Kasumi-1 (cell line): Measurements from ENCODE around the gene DOCK10.

Experiments used
- DNase-seq, 2 experiments: peaks; one replicate each; lab custom pipeline; 2025; lab: John Stamatoyannopoulos, UW

DOCK10 gene

DNA sequence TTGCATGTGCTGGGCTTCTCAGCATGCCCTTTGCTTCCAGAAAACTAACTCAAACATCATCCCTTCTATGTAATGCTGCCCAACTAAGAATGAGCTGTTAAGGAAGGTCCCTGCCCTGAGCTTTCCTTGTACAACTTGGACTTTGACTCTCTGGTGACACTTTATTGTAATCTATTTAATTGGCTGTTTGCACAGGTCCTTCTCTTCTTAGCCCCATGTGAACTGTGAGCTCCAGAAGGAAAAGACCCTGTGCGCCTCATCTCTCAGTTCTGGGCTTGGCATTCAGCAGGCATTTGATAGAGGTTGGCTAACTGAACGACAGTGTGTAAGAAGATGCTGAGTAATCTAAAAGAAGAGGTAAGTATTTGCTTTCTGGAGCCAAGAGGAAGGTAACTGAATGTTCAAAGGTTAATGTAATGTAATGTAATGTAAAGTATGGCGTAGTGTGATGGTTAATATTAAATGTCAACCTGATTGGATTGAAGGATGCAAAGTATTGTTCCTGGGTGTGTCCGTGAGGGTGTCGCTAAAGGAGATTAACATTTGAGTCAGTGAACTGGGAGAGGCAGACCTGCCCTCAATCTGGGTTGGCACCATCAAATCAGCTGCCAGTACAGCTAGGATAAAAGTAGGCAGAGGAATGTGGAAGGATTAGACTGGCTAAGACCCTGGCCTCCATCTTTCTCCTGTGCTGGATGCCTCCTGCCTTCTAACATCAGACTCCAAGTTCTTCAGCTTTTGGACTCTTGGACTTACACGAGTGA, 265.3 kb downstream of the DOCK10 start:
- DNase-seq: no peak

DNA sequence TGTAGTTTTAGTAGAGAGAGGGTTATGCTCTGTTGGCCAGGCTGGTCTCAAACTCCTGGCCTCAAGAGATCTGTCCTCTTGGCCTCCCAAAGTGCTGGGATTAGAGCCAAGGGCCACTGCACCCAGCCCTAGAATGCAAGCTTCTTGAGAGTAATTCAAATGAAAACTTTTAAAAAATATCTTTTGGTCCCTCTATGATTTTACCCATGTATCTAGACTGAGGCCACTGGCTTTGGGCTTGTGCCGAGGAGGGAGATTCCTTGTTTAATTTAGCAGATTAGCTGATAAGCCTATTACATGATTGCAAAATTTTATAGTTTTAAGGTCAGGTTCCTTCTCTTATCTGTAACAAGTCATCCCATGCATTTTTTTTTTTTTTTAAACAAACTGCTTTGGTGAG, 266.6 kb downstream of the DOCK10 start:
- no peak for DNase-seq

DNA sequence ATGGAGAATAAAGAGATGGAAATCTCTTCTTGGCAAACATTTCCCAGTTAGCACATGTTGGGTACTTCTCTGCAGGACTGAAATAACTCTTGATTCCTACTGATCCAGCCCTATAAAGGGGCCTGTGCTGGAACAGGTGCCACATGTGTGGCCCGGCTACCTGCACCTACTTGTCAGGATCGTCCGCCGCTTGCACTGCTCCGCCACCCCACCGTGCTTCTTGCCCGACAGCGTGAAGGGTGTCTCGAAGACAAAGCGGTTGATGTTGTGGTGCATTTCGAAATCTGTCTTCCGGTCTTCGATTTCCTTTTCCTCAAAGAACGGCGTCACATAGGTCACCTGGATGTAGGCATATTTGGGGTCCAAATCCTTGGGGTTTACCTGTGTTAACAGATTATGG, 267.5 kb downstream of the DOCK10 start:
- no peak for DNase-seq

DNA sequence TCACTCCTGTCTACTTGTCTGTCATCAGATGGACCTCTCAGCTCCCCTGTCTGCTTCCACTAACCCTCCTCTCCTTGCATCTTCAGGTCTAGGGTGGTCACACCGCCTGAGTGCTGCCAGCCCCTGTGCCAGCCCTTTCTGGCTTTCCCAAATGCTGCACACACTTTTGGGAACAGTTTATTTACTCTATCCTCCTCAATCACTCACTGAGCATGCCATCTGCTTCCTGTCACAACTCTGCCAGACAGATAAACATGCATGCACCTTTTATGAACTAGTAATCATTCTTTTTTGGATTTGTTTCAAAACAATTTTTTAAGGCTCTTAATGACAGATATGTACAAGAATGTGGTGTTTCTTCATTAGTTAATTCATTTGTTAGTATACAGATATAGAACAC, 269.8 kb downstream of the DOCK10 start:
- no peak for DNase-seq

DNA sequence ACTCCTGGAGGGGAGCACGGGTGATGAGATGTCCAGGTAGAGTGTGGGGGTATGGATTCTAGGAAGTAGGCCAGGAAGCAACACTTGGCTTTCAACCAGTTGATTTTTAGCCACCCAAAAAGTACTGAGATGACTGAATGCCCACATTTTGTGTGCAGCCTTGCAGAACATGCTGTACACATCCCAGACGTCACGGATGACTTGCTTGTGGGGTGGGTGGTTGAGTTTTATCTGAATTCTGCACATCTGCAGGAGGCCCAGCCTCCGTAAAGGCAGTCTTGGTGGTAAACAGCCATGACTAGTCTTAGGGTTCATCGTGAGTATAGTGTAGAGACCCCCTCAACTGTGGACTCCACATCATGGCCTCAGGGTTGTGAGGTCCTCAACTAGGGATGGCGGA, 272.8 kb downstream of the DOCK10 start:
- DNase-seq: no peak

DNA sequence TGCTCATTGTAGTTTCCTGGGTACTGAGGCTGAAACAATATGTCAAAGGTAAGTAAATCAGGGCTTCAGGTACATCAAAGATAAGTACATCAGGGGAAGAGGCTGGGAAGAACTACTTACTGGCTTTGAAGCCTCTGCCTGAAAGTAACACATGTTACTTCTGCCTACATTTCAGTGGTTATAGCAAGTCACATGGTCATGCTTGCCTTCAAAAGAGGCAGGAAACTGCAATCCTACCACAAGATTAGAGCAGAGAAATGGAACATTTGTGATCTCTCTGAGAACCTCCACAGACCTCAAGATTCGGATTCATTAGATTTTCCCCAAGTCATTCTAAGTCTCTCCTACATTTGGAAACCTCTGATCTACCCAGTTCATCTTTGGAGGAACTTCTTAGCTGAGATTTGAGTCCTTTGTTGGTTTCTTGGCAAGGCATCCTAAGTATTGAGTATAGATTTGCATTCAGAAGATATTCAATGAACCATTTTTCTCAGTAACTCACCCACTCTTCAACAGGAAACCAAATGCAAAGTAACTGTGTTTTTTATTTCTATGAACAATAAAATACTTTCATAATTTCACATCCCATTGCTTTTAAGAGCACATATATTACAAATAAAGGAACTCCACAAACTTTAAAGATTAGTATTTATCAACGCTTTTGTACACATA, 277.6 kb downstream of the DOCK10 start:
- no peak for DNase-seq

DNA sequence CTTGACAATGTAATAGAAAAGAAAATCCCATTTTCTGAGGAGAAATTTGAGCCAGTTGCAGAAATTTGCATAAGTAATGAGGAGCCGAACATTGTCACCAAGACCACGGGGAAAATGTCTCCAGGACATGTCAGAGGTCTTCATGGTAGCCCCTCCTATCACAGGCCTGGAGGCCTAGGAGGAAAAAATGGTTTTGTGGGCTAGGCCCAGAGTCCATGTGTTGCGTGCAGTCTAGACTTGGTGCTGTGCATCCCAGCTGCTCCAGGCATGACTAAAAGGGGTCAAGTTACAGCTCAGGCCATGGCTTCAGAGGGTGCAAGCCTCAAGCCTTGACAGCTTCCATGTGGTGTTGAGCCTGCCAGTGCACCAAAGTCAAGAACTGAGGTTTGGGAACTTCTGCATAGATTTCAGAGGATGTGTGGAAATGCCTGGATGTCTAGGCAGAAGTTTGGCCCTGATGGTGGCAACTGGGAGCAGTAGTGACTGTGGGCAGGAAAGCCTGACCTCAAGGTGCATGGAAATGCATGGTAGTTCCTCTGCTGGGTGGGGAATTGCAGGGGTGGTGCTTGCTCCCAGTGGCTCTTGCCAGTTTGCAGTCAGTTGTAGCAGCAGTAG, 284.2 kb downstream of the DOCK10 start:
- no peak for DNase-seq

DNA sequence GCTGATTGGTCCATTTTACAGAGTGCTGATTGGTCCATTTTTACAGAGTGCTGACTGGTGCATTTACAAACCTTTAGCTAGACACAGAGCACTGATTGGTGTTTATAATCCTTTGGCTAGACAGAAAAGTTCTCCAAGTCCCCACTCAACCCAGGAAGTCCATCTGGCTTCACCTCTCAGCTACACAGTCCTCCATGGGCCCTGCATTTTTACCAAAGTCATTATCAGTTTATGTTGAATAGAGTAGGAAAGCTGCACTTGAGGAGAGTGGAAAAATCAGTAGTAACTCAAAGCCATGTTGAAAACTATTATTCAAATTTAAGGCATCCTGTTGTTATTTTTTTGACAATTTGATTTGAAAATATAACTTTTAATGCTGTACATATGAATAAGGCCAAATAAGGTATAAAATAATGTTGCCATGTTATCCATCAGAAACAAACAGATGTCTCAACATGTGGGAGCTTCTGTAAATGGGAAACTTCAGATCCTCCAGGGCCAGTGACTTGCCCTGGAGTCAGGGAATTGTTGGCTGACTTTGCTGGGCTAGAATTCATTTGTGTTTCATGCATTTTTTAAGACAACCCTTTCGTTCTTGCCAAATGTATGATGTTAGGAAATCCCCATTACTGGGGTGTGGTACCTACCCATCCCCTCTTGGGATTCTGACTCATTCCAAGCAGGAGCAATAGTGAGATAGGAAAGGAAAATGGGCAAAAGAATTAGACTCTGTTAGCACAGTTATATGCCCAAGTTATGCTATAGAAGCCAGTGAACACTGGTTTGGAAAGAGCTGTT, 288.3 kb downstream of the DOCK10 start:
- no peak for DNase-seq

DNA sequence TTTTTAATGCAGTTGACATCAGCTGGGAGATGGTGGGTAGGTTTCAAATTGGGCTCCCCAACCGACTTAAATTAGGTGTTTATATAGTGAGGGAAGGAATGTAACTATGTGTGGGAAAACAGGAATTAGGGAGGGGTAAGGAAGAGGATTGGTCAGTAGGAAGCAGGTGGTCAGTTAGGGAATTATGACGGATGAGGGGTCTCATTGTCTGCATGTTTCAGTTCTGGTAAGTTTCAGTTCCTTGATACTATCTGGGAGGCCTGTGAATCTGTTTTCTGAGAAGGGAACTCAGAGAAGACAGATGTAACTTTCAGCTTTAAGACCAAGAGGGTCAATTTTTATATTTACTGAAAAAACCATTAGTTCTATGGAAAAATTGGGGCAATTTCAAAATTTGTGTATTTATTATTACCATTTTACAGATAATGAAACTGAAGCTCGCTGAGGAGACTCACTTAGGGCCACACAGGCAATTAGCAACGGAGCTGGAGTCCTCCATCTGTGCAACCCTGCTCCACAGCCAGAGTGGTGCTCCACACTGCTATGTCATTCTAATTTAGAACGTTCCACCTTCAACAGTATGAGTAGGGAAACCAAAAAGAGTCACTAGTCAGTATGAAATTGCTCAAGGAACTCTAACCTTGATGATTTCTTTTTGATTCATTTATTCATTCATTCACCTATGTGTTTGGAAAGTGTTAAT, 290.1 kb downstream of the DOCK10 start:
- no peak for DNase-seq

DNA sequence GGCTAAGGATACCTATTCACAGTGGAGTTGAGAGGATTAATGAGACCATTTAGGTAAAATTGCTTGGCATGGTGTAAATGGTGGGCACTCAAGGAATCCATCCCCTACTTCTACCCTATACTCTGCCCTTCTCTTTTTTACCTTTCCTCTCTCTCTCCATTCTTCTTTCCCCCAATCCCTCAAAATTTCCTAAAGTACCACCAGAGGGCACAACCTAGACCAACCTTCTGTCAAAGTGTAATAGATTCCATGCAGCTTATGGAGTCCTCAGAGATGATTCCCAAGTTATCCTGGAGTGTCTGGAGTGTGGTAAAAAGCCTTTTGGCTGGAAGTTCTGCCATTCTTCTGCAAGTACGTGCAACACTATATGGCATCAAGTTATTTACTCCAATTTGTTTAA, 293.1 kb downstream of the DOCK10 start:
- no peak for DNase-seq

DNA sequence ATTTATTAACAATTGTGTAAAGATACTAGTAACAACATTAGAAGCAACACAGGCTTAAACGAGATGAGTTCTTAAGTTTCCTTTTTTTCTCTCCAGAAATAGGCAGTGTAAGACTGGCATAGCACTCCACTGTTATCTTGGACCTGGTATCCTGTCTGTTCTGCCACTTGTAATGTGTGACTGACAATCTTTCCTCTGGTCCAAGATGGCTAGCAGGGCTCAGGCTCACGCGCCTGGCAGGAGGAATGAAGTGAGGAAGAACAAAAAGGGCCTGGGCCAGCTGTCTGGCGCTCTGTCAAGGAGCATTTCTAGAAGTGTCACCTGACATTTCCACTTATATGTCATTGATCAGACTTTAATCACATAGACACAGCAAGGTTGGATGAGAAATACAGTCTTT, 294.5 kb downstream of the DOCK10 start:
- DNase-seq: no peak

DNA sequence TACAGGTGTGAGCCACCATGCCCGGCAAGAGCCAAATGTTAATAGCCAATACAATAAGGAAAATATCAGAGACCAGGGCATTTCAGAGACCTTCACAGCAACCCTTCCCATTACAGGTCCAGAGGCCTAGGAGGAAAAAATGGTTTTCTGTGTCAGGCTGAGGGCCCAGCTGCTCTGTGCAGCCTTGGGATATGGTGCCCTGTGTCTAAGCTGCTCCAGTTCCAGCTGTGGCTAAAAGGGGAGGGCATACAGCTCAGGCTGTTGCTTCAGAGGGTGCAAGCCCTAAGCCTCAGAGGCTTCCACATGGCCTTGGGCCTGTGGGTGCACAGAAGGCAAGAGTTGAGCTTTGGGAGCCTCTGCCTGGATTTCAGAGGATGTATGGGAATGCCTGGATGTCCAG, 306.0 kb downstream of the DOCK10 start:
- DNase-seq: no peak

DNA sequence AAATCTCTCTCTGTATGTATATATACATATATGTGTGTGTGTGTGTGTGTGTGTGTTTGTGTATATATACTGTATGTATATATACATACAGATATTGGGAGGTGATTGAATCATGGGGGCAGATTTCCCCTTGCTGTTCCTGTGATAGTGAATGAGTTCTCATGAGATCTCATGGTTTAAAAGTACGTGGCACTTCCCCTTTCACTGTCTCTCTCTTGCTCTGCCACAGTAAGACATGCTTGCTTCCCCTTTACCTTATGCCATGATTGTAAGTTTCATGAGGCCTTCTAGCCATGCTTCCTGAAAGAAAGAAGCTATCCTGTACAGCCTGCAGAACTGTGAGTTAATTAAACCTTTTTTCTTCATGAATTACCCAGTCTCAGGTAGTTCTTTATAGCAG, 307.3 kb downstream of the DOCK10 start:
- no peak for DNase-seq

DNA sequence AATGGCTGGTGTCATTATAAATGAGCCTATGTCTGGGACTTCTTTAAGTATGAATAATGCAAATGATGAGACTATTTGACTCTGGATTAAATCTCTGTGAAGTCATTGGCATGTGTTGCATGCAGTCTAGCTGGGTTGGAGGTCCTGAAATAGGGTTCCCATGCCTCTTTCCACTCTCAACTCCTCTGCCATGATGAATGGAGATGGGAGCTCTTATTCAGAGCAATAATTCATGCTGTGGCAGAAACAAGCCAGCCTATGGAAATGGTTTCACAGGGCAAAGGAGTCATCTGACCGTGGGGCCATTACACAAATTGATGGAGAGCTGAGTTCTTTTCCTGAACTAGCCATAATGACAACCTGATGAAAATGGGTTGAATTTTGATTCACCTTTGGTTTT, 310.6 kb downstream of the DOCK10 start:
- DNase-seq: no peak

DNA sequence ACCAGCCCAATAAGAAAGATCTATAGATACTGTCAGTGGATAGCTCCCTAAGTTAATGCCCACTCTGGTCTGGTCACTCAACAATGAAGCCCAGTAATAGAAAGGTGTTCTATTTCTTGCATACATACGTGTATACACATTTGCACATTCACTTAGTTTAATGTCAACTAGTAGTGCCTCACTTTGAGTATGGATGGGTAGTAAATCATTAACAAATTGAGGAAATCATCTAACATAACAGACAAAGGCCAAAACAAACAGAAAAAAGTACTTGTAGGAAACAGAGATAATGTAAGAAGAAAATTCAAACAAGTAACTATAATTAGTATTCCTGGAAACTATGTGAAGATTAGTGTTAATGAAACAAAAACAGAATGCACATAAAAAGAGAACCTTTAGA, 312.8 kb downstream of the DOCK10 start:
- no peak for DNase-seq

DNA sequence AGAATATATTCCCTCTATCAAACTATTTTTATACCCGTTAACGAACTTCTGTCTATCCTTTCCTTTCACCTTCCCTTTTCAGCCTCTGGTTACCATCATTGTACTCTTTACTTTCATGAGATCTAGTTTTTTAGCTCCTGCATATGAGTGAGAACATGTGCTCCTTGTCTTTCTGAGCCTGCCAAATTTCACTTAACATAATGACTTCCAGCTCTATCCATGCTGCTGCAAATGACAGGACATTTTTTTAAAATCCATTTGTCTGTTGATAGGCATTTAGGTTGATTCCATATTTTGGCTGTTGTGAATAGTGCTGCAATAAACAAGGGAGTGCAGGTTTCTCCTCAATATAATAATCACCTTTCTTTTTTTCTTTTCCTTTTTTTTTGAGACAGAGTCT, 317.9 kb downstream of the DOCK10 start:
- no peak for DNase-seq

DNA sequence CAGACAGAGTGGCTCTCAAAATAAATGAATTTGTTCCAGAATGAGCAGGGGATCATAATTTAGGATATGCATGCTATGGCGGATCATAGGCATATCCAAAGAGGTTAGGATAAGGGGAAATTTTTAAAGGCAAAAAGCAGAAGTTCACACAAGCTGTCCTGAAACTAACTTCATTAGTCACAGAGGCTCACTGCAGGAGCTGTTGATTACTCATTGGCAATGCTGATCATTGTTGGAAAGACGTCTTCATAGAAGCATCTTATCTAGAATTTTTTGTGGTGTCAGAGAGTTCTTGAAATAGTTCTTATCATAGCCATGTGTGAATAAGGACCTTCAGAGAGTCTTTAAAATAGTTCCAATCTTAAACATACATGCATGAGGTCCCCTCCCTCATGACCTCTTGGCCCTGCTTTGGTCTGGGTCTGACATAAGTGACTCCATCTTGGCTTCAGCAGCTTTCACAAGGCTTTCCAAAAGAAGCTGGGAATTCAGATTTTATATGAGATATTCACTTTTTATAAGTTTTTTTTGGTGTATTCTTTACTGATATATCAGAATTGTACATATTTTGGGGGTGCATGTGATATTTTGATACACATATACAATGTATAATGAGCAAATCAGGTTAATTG, 318.6 kb downstream of the DOCK10 start:
- peak; percentile 1 to 9 for DNase-seq

DNA sequence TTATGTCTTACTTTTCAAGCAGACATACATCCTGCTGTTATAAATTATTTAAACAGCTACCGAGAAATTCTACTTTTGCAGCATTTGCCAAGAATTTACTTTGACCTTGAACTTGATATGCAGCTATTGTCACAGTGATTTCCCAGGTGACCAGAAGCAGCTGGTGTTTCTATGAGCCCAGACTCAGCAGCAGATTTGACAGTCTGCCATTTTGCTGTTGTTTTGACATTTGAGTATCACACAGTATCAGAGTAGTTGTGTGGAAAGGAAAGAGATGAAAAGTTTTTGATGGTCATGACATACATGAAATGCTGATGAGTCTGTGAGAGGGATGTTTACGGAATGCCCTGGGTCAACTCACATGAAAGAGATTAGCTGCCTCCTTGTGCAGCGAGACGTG, 319.5 kb downstream of the DOCK10 start:
- DNase-seq: no peak

DNA sequence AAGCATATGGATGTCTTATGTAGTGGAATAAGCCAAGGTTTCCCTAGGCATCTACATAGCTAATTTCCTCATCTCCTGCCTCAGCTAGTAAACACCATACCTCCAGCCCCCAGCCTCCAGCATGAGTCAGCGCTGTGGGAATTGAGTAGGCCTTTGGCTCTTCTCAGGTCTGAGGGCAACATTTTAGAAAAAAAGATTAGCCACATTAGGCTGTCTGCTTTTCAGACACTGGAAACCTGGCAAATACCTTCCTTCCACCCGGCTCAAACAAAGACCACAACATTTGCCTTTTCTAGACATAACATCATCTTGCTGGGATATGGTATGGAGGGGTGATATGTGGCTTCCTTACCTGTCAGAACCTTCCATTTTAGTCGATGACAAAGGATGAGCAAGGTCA, 320.0 kb downstream of the DOCK10 start:
- DNase-seq: no peak

DNA sequence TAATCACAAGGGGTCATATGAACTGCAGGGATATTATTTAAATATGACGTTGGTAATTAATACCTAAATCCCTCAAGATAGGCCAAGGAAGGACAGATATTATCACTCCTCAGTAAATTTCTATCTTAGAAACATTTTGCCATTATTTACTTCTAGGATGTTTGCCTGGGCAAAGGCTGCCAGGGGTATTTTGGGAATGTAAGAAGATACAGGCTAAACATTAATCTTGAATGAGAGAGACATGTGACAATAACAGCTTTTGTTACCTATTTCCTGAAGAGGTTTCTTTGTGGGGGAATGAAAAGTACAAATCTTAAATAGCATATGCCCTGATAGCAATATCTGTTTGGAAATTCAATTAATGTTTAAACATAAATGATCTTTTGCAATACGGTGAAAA, 325.3 kb downstream of the DOCK10 start:
- no peak for DNase-seq

DNA sequence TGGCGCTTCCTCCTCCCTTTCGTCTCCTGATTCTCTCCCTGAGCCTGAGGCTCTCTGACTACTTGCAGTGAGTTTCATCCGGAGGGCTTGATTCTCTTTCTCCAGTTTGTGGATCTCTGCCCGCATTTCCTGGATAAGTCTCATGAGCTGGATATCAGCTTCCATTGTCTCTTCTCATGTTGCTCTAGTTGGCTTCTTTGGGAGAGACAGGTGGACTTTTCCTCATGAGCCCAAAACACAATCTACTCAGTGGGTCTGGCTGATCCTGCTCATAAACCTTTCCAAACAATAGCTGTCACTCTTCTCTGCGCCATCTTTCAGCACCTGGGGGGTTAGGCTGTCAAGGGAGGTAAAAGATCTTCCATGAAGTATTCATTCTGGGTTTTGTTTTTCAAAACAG, 326.1 kb downstream of the DOCK10 start, which contains the start of gene CCDC195:
TSS of gene CCDC195 (minus strand) at position 165 of the 400 bp plus-strand sequence. CDS start at position 165, 0 bp downstream.
- DNase-seq: no peak
